Occipital lobe (tissue), 2 donors: Measurements from ENCODE around the gene CTRB1. TPM values are rescaled to one million over a fixed set of nuclear protein-coding genes. Genes with fewer than 3 reads are reported as not detected.

Experiments used
- DNase-seq: peaks from one replicate; lab custom pipeline; 2025; lab: John Stamatoyannopoulos, UW
- total RNA-seq: library from RNA; depleted of rRNA; stranded (reverse); fragments of >200 nt; gene quantifications from one replicate; pipeline ENCODE4 v1.2.3, GENCODE V29; 2014

CTRB1 gene
- total RNA-seq, 1 donor from 2014 or later = not detected

- no peak for DNase-seq
Measured at GRCh38 chr16:75225092-75225491, 6.3 kb downstream of the CTRB1 start.

GRCh38 chr16:75225678-75226515 lies 7.1 kb downstream of the CTRB1 start:
- no peak for DNase-seq

- no peak for DNase-seq
Measured at GRCh38 chr16:75226550-75227360, 8.0 kb downstream of the CTRB1 start.

- no peak for DNase-seq
Measured at GRCh38 chr16:75227361-75228142, 8.8 kb downstream of the CTRB1 start.

- no peak for DNase-seq
Measured at GRCh38 chr16:75228143-75228976, 9.6 kb downstream of the CTRB1 start.

- DNase-seq = no peak
Measured at GRCh38 chr16:75229172-75230031, 10.6 kb downstream of the CTRB1 start.

GRCh38 chr16:75230471-75231110 lies 11.8 kb downstream of the CTRB1 start:
- no peak for DNase-seq

- no peak for DNase-seq
Measured at GRCh38 chr16:75231570-75231969, 12.8 kb downstream of the CTRB1 start.

GRCh38 chr16:75233611-75233938 lies 14.8 kb downstream of the CTRB1 start:
- no peak for DNase-seq

GRCh38 chr16:75234856-75235696 lies 16.3 kb downstream of the CTRB1 start:
- no peak for DNase-seq

GRCh38 chr16:75235721-75236193 lies 17.0 kb downstream of the CTRB1 start:
- DNase-seq = no peak

GRCh38 chr16:75236232-75236631 lies 17.4 kb downstream of the CTRB1 start:
- no peak for DNase-seq

- no peak for DNase-seq
Measured at GRCh38 chr16:75236736-75237397, 18.1 kb downstream of the CTRB1 start.

- DNase-seq = no peak
Measured at GRCh38 chr16:75237398-75238131, 18.8 kb downstream of the CTRB1 start.

- DNase-seq = peak; percentile 83
Measured at GRCh38 chr16:75238132-75238852, 19.5 kb downstream of the CTRB1 start.

GRCh38 chr16:75238853-75239541 lies 20.2 kb downstream of the CTRB1 start:
- peak; percentile 83 for DNase-seq
